ENCODE data around the gene CCL5. TPM values are rescaled to one million over a fixed set of nuclear protein-coding genes. Genes with fewer than 3 reads are reported as not detected.

Gene CCL5
- polyA plus RNA-seq: 8.3 TPM
- long read RNA-seq, donor 1, partial matches to known transcripts: 0 of 2 reads
- long read RNA-seq, donor 1, other reads (novel, unspliced or antisense): 0 of 2 reads
- long read RNA-seq, donor 2, transcript CCL5-201 (3 exons, 1,365 nt): major isoform, 10 of 11 reads
- long read RNA-seq, donor 2, partial matches to known transcripts: 0 of 11 reads
- long read RNA-seq, donor 2, other reads (novel, unspliced or antisense): 0 of 11 reads
- long read RNA-seq, donor 3: 0 reads
- long read RNA-seq, donor 4: 0 reads
- long read RNA-seq, donor 5, partial matches to known transcripts: 0 of 2 reads
- long read RNA-seq, donor 5, other reads (novel, unspliced or antisense): 0 of 2 reads
- long read RNA-seq, donor 6, transcript CCL5-201 (3 exons, 1,365 nt): major isoform, 7 of 7 reads
- long read RNA-seq, donor 6, partial matches to known transcripts: 0 of 7 reads
- long read RNA-seq, donor 6, other reads (novel, unspliced or antisense): 0 of 7 reads
- long read RNA-seq, donor 7, partial matches to known transcripts: 0 of 2 reads
- long read RNA-seq, donor 7, other reads (novel, unspliced or antisense): 0 of 2 reads
- long read RNA-seq, donor 8, transcript CCL5-201 (3 exons, 1,365 nt): major isoform, 8 of 9 reads
- long read RNA-seq, donor 8, partial matches to known transcripts: 0 of 9 reads
- long read RNA-seq, donor 8, other reads (novel, unspliced or antisense): 0 of 9 reads
- long read RNA-seq, donor 9, transcript CCL5-201 (3 exons, 1,365 nt): major isoform, 8 of 8 reads
- long read RNA-seq, donor 9, partial matches to known transcripts: 0 of 8 reads
- long read RNA-seq, donor 9, other reads (novel, unspliced or antisense): 0 of 8 reads
- long read RNA-seq, donor 10, transcript CCL5-201 (3 exons, 1,365 nt): major isoform, 7 of 7 reads
- long read RNA-seq, donor 10, partial matches to known transcripts: 0 of 7 reads
- long read RNA-seq, donor 10, other reads (novel, unspliced or antisense): 0 of 7 reads
- long read RNA-seq, donor 11, transcript CCL5-201 (3 exons, 1,365 nt): major isoform, 5 of 6 reads
- long read RNA-seq, donor 11, partial matches to known transcripts: 0 of 6 reads
- long read RNA-seq, donor 11, other reads (novel, unspliced or antisense): 0 of 6 reads

DNA sequence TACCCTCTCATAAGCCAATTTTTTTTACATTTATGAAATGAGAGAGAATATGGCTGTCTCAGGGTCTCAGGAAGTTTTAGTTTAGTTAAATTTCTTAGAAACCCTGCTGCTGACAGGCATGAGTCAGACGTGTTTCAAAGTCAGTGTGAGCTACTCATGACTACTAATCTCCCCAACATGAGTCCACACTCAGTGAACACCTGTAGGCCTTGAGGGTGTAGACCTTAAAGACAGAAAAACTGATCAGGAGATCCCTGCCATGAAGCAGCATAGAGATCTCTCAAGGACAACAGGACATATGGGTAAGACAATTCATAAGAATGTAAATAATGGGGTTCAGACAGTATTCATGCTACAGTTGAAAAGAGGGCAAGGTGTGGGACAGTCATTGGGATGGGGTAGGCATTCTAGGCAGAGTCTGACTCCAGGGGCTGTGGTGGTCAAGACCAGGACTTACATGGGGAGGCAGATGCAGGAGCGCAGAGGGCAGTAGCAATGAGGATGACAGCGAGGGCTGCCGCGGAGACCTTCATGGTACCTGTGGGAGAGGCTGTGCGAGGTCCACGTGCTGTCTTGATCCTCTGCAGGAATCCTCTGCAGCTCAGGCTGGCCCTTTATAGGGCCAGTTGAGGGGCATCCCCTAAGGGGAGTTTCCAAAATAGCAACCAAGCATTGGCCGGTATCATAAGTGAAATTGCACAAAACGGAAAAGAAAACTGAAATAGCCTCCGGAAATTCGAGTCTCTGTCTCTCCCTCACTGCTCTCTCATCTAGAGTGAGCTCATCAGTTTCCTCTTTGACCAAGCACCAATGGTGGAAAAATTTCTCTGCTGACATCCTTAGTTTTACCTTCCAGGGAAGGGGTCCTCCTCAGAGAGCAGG lies at the start of gene CCL5:
Gene CCL5, minus strand, starts transcription at position 588 of the 882 bp plus-strand sequence.
- no peak within 1 kb of the TSS for H3K4me3 ChIP-seq (ENCODE audit: low read length)
- no peaks in the 10 kb centered on the region for H3K27me3 ChIP-seq (ENCODE audit: control insufficient read depth, insufficient read depth, low read length)
- peak in 1 of 2 donors; percentile 9 for DNase-seq
- no CpG with 5 or more reads among the region's 11 CpGs for WGBS (ENCODE audit: insufficient coverage, low lambda C conversion rate)
- no peaks in the 10 kb centered on the region for H3K36me3 ChIP-seq (ENCODE audit: control insufficient read depth, insufficient read depth, low read length)
- no peak within 1 kb of the TSS for H3K27ac ChIP-seq (ENCODE audit: low read length)
- H3K4me1 ChIP-seq (ENCODE audit: control insufficient read depth, insufficient read depth, low read length): no peaks in the 10 kb centered on the region
- no peaks in the 10 kb centered on the region for H3K9me3 ChIP-seq (ENCODE audit: control insufficient read depth, low read depth, low read length)

DNA sequence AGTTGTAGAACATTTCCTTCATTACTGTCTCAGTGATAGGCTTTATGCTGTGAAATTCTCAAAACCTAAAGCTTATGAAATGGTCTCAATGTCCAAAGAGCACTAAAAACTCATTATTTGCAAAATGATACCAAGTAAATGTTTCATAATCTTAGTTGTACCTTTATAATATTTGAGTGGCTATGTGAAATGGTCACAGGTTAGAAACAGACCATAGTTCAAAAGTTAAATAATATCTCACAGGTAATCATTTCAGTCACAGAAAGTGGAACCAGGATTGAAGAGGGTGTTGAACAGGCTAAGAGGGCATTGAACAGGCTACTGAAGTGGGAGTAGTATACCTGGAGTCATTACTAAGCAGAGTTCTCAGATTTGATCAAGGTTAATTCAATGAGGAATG lies 47.6 kb upstream of the CCL5 start:
- no peak overlapping the region for H3K4me3 ChIP-seq (ENCODE audit: low read length)
- no peaks in the 10 kb centered on the region for H3K9me3 ChIP-seq (ENCODE audit: control insufficient read depth, low read depth, low read length)
- peaks cover 9% of the 10 kb centered on the region for H3K4me1 ChIP-seq (ENCODE audit: control insufficient read depth, insufficient read depth, low read length)
- peaks cover 2% of the 10 kb centered on the region for H3K36me3 ChIP-seq (ENCODE audit: control insufficient read depth, insufficient read depth, low read length)
- no peaks in the 10 kb centered on the region for H3K27me3 ChIP-seq (ENCODE audit: control insufficient read depth, insufficient read depth, low read length)
- H3K27ac ChIP-seq (ENCODE audit: low read length): peak overlapping the region; percentile 82
- DNase-seq: peak; percentile 53 to 80

DNA sequence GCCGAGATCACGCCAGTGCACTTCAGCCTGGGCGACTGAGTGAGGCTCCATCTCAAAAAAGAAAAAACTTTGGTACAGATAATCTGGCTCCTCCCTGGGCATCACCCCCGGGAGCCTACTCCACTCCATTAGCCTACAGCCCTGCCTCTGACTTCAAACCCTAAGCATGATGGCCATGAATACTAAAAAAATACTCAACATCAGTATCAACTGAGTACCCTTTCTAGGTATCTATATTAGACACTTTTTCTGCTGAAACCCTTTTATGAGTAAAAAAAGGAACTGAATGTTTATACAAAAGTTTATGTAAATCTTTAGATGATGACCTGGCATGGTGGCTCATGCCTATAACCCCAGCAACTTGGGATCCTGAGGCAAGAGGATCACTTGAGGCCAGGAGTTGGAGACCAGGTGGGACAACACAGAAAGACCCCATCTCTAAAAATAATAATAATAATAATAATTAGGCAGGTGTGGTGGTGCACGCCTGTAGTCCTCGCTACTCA lies 43.5 kb upstream of the CCL5 start:
- Histone ChIP-seq H3K4me1 (ENCODE audit: control insufficient read depth, insufficient read depth, low read length) (peaks cover 4% of the 10 kb centered on the region), H3K9me3 (ENCODE audit: control insufficient read depth, low read depth, low read length) (no peaks in the 10 kb centered on the region), H3K36me3 (ENCODE audit: control insufficient read depth, insufficient read depth, low read length) (peaks cover 2% of the 10 kb centered on the region), H3K27ac (ENCODE audit: low read length) (no peak overlapping the region), H3K4me3 (ENCODE audit: low read length) (no peak overlapping the region), H3K27me3 (ENCODE audit: control insufficient read depth, insufficient read depth, low read length) (no peaks in the 10 kb centered on the region)
- WGBS (ENCODE audit: insufficient coverage, low lambda C conversion rate): no CpG with 5 or more reads among the region's 6 CpGs
- no peak for DNase-seq

DNA sequence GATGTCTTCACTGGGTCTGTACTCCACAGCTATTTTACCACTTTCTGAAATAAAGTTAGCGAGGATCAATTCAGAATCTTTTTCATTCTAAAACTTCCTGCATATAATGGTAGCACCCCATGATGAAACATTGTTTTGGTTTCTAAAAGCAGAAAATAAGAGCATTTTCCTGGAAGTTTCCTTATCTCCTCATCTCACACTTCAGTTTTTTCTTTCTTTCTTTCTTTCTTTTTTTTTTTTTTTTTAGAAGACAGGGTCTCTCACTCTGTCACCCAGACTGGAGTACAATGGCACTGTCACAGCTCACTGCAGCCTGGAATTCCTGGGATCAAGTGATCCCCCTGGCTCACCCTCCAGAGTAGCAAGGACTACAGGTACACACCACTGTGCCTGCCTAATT lies 40.1 kb upstream of the CCL5 start:
- DNase-seq: no peak
- Histone ChIP-seq H3K4me3 (ENCODE audit: low read length) (no peak overlapping the region), H3K4me1 (ENCODE audit: control insufficient read depth, insufficient read depth, low read length) (peaks cover 13% of the 10 kb centered on the region), H3K9me3 (ENCODE audit: control insufficient read depth, low read depth, low read length) (peaks cover 7% of the 10 kb centered on the region), H3K27ac (ENCODE audit: low read length) (no peak overlapping the region), H3K27me3 (ENCODE audit: control insufficient read depth, insufficient read depth, low read length) (no peaks in the 10 kb centered on the region), H3K36me3 (ENCODE audit: control insufficient read depth, insufficient read depth, low read length) (peaks cover 2% of the 10 kb centered on the region)
- WGBS (ENCODE audit: insufficient coverage, low lambda C conversion rate): no CpG with 5 or more reads among the region's 1 CpG

DNA sequence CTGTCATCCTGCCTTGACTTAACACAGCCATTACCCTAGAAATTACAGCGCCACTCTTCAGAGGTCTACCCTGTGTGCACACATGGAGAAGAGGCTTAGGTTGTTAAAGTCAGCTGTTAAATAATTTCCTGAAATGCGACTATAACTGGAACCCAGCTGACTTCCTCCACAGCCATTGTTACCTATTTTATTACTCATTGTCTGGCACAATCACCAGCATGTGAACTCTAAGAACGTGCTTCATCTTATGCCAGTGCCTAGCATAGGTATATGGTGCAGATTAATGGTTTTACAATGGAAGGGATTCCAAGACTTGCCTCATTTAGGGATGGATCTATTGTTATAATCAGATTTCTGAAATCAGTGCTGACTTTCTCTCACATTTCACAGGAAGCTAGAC lies 38.5 kb upstream of the CCL5 start:
- Histone ChIP-seq H3K27me3 (ENCODE audit: control insufficient read depth, insufficient read depth, low read length) (no peaks in the 10 kb centered on the region), H3K4me3 (ENCODE audit: low read length) (no peak overlapping the region), H3K4me1 (ENCODE audit: control insufficient read depth, insufficient read depth, low read length) (peaks cover 25% of the 10 kb centered on the region), H3K9me3 (ENCODE audit: control insufficient read depth, low read depth, low read length) (peaks cover 7% of the 10 kb centered on the region), H3K27ac (ENCODE audit: low read length) (no peak overlapping the region), H3K36me3 (ENCODE audit: control insufficient read depth, insufficient read depth, low read length) (peaks cover 2% of the 10 kb centered on the region)
- WGBS (ENCODE audit: insufficient coverage, low lambda C conversion rate): no CpG with 5 or more reads among the region's 3 CpGs
- no peak for DNase-seq

DNA sequence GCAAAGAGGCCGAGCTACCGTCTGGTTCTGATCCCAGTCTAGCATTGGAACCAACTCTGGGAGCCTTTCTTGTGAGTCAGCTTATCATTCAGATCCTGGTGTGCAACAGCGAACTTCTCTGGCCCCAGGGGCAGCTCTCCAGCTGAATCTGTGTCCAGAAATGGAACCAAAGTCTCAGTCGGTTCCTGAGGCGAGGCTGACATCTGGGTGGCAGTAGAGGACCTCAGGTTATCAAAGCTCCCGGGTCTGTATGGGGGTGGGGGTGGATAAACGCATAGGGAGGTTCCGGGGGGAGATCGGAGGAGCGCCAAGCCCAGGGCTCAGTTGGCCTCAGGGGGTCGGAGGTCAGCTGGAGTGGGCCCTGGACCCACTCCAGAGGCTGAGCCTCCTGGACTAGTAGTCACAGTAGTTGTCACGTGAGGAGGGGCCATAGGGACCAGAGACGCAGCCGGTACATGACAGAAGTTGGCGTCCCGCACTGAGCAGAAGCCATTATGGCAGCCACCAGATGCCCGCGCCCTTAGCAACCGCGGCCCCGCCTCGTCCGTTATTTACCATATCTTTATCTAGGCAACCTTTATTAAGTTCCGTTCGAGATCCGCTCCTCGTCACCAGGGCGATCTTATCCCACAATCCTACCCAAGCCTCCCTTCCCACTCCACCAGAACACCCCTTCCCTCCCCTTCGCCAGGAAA lies 37.5 kb upstream of the CCL5 start:
- DNase-seq: no peak
- 92% methylated on average over 5 of the region's 29 CpGs for WGBS (ENCODE audit: insufficient coverage, low lambda C conversion rate)
- H3K4me3 ChIP-seq (ENCODE audit: low read length): no peak overlapping the region

DNA sequence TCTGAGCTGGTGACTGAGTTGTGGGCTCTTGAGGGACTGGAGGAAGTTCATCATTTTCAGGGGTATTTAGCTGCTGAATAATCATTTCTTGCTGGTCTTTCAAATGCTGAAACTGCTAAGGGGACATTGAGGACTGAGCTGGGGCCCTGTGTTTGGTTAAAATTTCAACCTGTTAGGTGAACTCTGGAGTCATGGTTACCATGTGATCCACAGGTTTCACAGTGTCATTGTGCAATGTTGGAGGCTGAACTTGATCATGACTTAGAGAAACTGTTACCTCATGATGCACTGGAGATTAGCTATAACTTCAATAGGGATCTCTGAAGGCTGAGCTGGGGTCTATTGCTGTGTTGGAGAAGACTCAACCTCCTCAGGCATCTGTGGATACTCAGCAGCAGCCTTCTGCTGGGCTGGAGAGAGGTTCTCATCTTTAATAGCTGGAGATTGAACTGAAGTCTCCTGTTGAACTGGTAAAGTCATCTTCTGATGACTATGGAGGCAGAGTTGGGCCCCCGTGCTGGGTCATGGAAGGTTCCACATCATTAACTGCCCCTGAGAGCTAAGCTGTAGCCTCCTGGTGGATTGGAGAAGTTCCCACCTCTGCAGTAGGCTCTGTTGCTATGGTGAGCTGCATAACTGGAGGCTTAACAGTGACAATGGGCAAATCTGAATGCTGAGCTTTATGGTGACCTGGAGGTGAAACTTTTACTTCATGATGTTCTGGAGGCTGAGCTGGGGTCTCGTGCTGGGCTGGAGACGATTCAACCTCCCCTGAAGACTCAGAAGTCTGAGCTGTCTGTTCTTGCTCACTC lies 35.2 kb upstream of the CCL5 start:
- Histone ChIP-seq H3K27ac (ENCODE audit: low read length) (peak overlapping the region; percentile 95), H3K4me3 (ENCODE audit: low read length) (no peak overlapping the region), H3K27me3 (ENCODE audit: control insufficient read depth, insufficient read depth, low read length) (no peaks in the 10 kb centered on the region), H3K4me1 (ENCODE audit: control insufficient read depth, insufficient read depth, low read length) (peaks cover 25% of the 10 kb centered on the region), H3K9me3 (ENCODE audit: control insufficient read depth, low read depth, low read length) (peaks cover 7% of the 10 kb centered on the region), H3K36me3 (ENCODE audit: control insufficient read depth, insufficient read depth, low read length) (no peaks in the 10 kb centered on the region)
- DNase-seq: peak; percentile 77 to 90
- no CpG with 5 or more reads among the region's 3 CpGs for WGBS (ENCODE audit: insufficient coverage, low lambda C conversion rate)

More for the DNA sequence above, 37.5 kb upstream of the CCL5 start:
- Histone ChIP-seq H3K36me3 (ENCODE audit: control insufficient read depth, insufficient read depth, low read length) (no peaks in the 10 kb centered on the region), H3K27me3 (ENCODE audit: control insufficient read depth, insufficient read depth, low read length) (no peaks in the 10 kb centered on the region), H3K4me1 (ENCODE audit: control insufficient read depth, insufficient read depth, low read length) (peaks cover 25% of the 10 kb centered on the region), H3K9me3 (ENCODE audit: control insufficient read depth, low read depth, low read length) (peaks cover 7% of the 10 kb centered on the region), H3K27ac (ENCODE audit: low read length) (no peak overlapping the region)

DNA sequence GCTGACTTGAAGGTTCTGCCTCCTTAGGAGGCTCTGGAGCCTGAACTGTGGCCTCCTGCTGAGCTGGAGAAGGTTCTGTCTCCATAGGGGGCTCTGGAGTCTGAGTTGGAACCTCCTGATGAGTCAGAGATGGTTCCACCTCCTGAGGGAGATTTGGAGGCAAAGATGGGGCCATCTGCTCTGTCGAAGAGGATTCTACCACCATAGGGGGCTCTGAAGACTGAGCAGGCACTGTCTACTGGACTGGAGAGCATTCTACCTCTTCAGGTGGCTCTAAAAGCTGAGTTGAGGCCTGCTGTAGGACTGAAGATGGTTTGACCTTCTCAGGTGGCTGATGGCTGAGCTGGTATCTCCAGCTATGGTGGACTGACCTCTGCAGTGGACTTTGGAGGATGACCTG lies 34.2 kb upstream of the CCL5 start:
- Histone ChIP-seq H3K4me3 (ENCODE audit: low read length) (no peak overlapping the region), H3K27me3 (ENCODE audit: control insufficient read depth, insufficient read depth, low read length) (no peaks in the 10 kb centered on the region), H3K9me3 (ENCODE audit: control insufficient read depth, low read depth, low read length) (peaks cover 7% of the 10 kb centered on the region), H3K4me1 (ENCODE audit: control insufficient read depth, insufficient read depth, low read length) (peaks cover 25% of the 10 kb centered on the region), H3K27ac (ENCODE audit: low read length) (peak overlapping the region; percentile 95), H3K36me3 (ENCODE audit: control insufficient read depth, insufficient read depth, low read length) (no peaks in the 10 kb centered on the region)
- no peak for DNase-seq
- whole genome bisulfite sequencing (ENCODE audit: insufficient coverage, low lambda C conversion rate): no CpG with 5 or more reads among the region's 1 CpG

DNA sequence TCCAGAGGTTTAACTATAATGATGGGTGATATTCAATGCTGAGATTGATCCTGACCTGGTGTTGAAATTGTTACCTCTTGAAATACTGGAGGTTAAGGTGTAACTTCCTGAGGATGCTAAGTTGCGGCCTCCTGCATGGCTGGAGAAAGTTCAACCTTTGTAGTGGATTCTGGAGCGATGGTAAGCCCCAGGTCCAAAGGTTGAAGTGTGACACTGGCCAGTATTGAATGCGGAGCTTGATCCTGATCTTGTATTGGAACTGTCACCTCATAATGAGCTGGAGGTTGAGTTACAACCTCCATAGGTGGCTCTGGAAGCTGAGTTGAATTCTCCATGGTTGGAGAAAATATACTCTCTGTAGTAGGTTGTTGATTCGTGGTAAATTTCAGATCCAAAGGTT lies 33.4 kb upstream of the CCL5 start:
- peaks cover 7% of the 10 kb centered on the region for H3K9me3 ChIP-seq (ENCODE audit: control insufficient read depth, low read depth, low read length)
- no peaks in the 10 kb centered on the region for H3K36me3 ChIP-seq (ENCODE audit: control insufficient read depth, insufficient read depth, low read length)
- WGBS (ENCODE audit: insufficient coverage, low lambda C conversion rate): no CpG with 5 or more reads among the region's 4 CpGs
- H3K4me3 ChIP-seq (ENCODE audit: low read length): no peak overlapping the region
- peaks cover 25% of the 10 kb centered on the region for H3K4me1 ChIP-seq (ENCODE audit: control insufficient read depth, insufficient read depth, low read length)
- DNase-seq: peak in 1 of 2 donors; percentile 51
- H3K27me3 ChIP-seq (ENCODE audit: control insufficient read depth, insufficient read depth, low read length): no peaks in the 10 kb centered on the region
- peak overlapping the region; percentile 95 for H3K27ac ChIP-seq (ENCODE audit: low read length)

All from large intestine (tissue), 12 donors.